Measurements from ENCODE around the gene ADAMTS20. TPM values are rescaled to one million over a fixed set of nuclear protein-coding genes. Genes with fewer than 3 reads are reported as not detected.

The ADAMTS20 gene
- total and polyA plus RNA-seq, 2 donors (not counting 3 experiments of a cell fraction or from before 2014, with no cell fraction given): not detected

GRCh38 chr12:43434614-43435013 is 117.4 kb downstream of the ADAMTS20 start:
- no peak overlapping the region for H3K4me3 ChIP-seq (replicated peaks in 1 of 3; ENCODE audit: insufficient read depth in 1 of 3, low read depth in 1 of 3, low read length in 3 of 3)
- dilution Hi-C loops (cut with MboI; ENCODE audit: extremely low pct_ligation_motif_present, low sequenced_read_pairs): no loop called here
- no peaks in the 10 kb centered on the region for H3K9me3 ChIP-seq (replicated peaks; ENCODE audit: control insufficient read depth, insufficient read depth, low read length)
- H4K20me1 ChIP-seq (replicated peaks; ENCODE audit: control insufficient read depth, extremely low read depth, insufficient read depth, low read length): no peaks in the 10 kb centered on the region
- intact Hi-C loops (cut with micrococcal nuclease): no loop called here
- FAIRE-seq (no peak), DNase-seq (ENCODE audit: low read depth, low spot score) (no peak)
- H3K27ac ChIP-seq (ENCODE audit: insufficient read depth, low read depth, low read length): no peak overlapping the region
- H3K79me2 ChIP-seq (ENCODE audit: control insufficient read depth, insufficient read depth, low read length): no peaks in the 10 kb centered on the region
- H3K4me2 ChIP-seq (ENCODE audit: insufficient read depth, low read length): no peak overlapping the region
- BruUV-seq (replicated peaks): no TSS peak
- POLR2A ChIA-PET: no interaction called here
- H2AFZ ChIP-seq (ENCODE audit: low read depth, low read length): no peak overlapping the region
- no peaks in the 10 kb centered on the region for H3K36me3 ChIP-seq (ENCODE audit: control insufficient read depth in 2 of 2, extremely low read depth in 1 of 2, insufficient read depth in 2 of 2, low read length in 2 of 2)
- no peak overlapping the region for H3K9ac ChIP-seq (replicated peaks; ENCODE audit: extremely low read depth, insufficient read depth, low read length)
- TF ChIP-seq MYC (IDR thresholded peaks at IDR 0.05; ENCODE audit: low read depth, low read length): no peak
- no peak for TF ChIP-seq FOS (IDR thresholded peaks at IDR 0.05; ENCODE audit: borderline replicate concordance, insufficient read depth, low read length)
- no peak for TF ChIP-seq POLR2A (IDR thresholded peaks at IDR 0.05; ENCODE audit: low read depth, low read length)
- TF ChIP-seq POLR2AphosphoS5 (IDR thresholded peaks at IDR 0.05; ENCODE audit: insufficient read depth, low read depth, low read length): no peak
- no peak for TF ChIP-seq EZH2 (IDR thresholded peaks at IDR 0.05; ENCODE audit: borderline replicate concordance, low read depth, low read length, severe bottlenecking)
- TF ChIP-seq, protein P1, sequence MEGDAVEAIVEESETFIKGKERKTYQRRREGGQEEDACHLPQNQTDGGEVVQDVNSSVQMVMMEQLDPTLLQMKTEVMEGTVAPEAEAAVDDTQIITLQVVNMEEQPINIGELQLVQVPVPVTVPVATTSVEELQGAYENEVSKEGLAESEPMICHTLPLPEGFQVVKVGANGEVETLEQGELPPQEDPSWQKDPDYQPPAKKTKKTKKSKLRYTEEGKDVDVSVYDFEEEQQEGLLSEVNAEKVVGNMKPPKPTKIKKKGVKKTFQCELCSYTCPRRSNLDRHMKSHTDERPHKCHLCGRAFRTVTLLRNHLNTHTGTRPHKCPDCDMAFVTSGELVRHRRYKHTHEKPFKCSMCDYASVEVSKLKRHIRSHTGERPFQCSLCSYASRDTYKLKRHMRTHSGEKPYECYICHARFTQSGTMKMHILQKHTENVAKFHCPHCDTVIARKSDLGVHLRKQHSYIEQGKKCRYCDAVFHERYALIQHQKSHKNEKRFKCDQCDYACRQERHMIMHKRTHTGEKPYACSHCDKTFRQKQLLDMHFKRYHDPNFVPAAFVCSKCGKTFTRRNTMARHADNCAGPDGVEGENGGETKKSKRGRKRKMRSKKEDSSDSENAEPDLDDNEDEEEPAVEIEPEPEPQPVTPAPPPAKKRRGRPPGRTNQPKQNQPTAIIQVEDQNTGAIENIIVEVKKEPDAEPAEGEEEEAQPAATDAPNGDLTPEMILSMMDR (IDR thresholded peaks at IDR 0.05; ENCODE audit: extremely low read depth in 1 of 2, insufficient read depth in 1 of 2, low read depth in 1 of 2, low read length in 2 of 2): no peak
- TF ChIP-seq GATA2 (IDR thresholded peaks at IDR 0.05; ENCODE audit: insufficient read depth, insufficient read length, low read depth, low read length): no peak
- no peak for TF ChIP-seq JUN (IDR thresholded peaks at IDR 0.05; ENCODE audit: borderline replicate concordance, insufficient read depth, insufficient read length, low read depth)
- TF ChIP-seq, protein P2, sequence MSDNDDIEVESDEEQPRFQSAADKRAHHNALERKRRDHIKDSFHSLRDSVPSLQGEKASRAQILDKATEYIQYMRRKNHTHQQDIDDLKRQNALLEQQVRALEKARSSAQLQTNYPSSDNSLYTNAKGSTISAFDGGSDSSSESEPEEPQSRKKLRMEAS (IDR thresholded peaks at IDR 0.05; ENCODE audit: insufficient read depth, insufficient read length): no peak
- no peaks in the 10 kb centered on the region for H3K4me1 ChIP-seq (ENCODE audit: control insufficient read depth, extremely low read depth, insufficient read depth, low read length)
- H3K9me1 ChIP-seq (replicated peaks; ENCODE audit: control insufficient read depth, extremely low read depth, insufficient read depth, low read length): no peaks in the 10 kb centered on the region
- CTCF ChIA-PET: interaction anchor here (1.5 kb wide), 1 partner anchor 10 kb away, joined by 19 read pairs; no protein-coding TSS in a partner anchor
- no peaks in the 10 kb centered on the region for H3K27me3 ChIP-seq (ENCODE audit: control insufficient read depth in 2 of 2, insufficient read depth in 2 of 2, low read length in 2 of 2)
